Activated T-cell treated with anti-CD3 and anti-CD28 coated beads, Interleukin-2, amount 50 U/mL, for 72 hours (primary cell): ENCODE data around the gene GJE1. TPM values are rescaled to one million over a fixed set of nuclear protein-coding genes. Genes with fewer than 3 reads are reported as not detected.

Experiments used
- ATAC-seq, 2 donors: fragments of 150-1000 bp; cut with Tn5 transposase; replicated peaks in 1 of 2; 2 replicates each; pipeline ENCODE4 v1.10.0; 2021; ENCODE audit warnings: moderate library complexity in 2 of 2, mild to moderate bottlenecking in 1 of 2
- DNase-seq, 2 donors: peaks; one replicate each; pipeline ENCODE4 v3.0.0; 2021 to 2022; ENCODE audit warnings: mixed read lengths in 1 of 2
- H3K27ac Mint-ChIP-seq: one replicate; pipeline ENCODE4 v1.8.0; 2022; ENCODE audit warnings: mild to moderate bottlenecking, moderate library complexity, mixed read lengths
- H3K27me3 Mint-ChIP-seq: one replicate; pipeline ENCODE4 v1.8.0; 2022; ENCODE audit warnings: low read depth, mixed read lengths
- H3K36me3 Mint-ChIP-seq, 2 donors: one replicate each; pipeline ENCODE4 v1.8.0; 2022; ENCODE audit warnings: mixed read lengths in 2 of 2, mild to moderate bottlenecking in 1 of 2; ENCODE audit not compliant: insufficient read depth in 2 of 2
- H3K4me1 Mint-ChIP-seq: one replicate; pipeline ENCODE4 v1.8.0; 2022; ENCODE audit warnings: low read depth, mixed read lengths
- H3K4me3 Mint-ChIP-seq, 2 donors: one replicate each; pipeline ENCODE4 v1.8.0; 2022; ENCODE audit warnings: mild to moderate bottlenecking in 2 of 2, mixed read lengths in 2 of 2, moderate library complexity in 2 of 2
- H3K9me3 Mint-ChIP-seq, 2 donors: one replicate each; pipeline ENCODE4 v1.8.0; 2022; ENCODE audit warnings: mixed read lengths in 2 of 2
- total RNA-seq, 2 donors: library from RNA; stranded (reverse); gene quantifications; one replicate each; pipeline ENCODE4 v1.2.3, GENCODE V29; 2022

Gene GJE1
- total RNA-seq, 2 donors from 2014 or later: not detected

DNA sequence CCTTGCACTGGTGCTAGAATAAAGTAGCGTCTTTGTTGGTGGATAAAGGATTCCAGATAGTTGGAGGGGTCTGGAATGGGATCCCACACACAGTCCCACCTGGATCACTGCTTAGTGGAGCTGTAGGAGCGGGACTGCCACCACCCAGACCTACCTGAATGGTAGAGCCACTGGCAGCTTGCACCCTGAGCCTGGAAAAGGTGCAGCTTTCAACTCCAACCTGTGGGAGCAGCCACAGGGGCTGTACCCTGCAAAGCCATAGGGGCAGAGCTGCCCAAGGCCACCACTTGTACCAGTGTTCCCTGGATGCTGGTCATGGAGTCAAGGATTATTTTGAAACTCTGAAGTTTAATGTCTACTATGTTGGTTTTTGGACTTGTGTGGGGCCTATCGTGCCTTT is 41.3 kb downstream of the GJE1 start:
- ATAC-seq: no peak
- H3K27ac Mint-ChIP-seq: no peak overlapping the region

DNA sequence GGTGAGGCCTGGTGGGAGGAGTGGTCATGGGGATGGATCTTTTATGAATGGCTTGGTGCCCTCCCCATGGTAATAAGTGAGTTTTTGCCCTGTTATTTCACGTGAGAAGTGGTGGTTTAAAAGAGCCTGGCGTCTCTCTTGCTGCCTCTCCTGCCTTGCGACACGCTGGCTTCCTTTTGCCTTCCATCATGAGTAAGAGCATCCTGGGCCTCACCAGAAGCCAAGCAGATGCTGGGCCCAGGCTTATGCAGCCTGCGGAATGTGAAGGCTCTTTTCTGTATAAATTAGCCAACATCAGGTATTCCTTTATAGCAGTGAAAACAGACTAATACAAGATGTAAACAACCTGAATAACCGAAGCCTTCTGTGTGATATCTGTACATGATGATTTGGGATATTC is 42.0 kb downstream of the GJE1 start:
- no peak overlapping the region for H3K4me3 Mint-ChIP-seq
- ATAC-seq (no peak), DNase-seq (no peak)
- H3K9me3 Mint-ChIP-seq: peaks cover 8% of the 10 kb centered on the region in 2 donors
- no peaks in the 10 kb centered on the region for H3K27me3 Mint-ChIP-seq
- H3K36me3 Mint-ChIP-seq: peaks cover 20 to 39% of the 10 kb centered on the region in 2 donors
- H3K4me1 Mint-ChIP-seq: no peaks in the 10 kb centered on the region
- no peak overlapping the region for H3K27ac Mint-ChIP-seq

More for the DNA sequence above, 41.3 kb downstream of the GJE1 start:
- no peak for DNase-seq
- H3K27me3 Mint-ChIP-seq: no peaks in the 10 kb centered on the region
- no peaks in the 10 kb centered on the region for H3K4me1 Mint-ChIP-seq
- H3K4me3 Mint-ChIP-seq: no peak overlapping the region
- H3K9me3 Mint-ChIP-seq: peaks cover 8% of the 10 kb centered on the region in 2 donors
- peaks cover 20 to 39% of the 10 kb centered on the region in 2 donors for H3K36me3 Mint-ChIP-seq

DNA sequence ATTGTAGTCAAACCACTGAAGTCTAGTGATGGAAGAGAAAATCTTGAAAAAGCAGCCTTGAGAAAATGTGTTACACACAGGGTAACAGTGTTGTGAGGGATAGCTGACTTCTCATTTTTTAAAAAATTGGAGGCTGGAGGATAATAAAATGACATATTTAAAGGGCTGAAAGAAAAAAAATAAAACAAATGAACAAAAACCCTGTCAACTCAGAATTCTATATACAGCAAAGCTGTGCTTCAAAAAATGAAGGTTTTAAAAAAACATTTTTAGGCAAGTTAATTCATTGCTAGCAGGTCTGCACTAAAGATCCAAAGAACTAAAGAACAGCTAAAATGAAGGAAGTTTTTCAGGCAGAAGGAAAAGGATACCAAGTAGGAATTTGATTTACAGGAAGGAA is 45.4 kb downstream of the GJE1 start:
- H3K27me3 Mint-ChIP-seq: no peaks in the 10 kb centered on the region
- no peak for ATAC-seq
- DNase-seq: no peak
- no peak overlapping the region for H3K4me3 Mint-ChIP-seq
- H3K9me3 Mint-ChIP-seq: peaks cover 8% of the 10 kb centered on the region in 2 donors
- H3K4me1 Mint-ChIP-seq: peaks cover 5% of the 10 kb centered on the region
- H3K36me3 Mint-ChIP-seq: peaks cover 16 to 35% of the 10 kb centered on the region in 2 donors
- H3K27ac Mint-ChIP-seq: no peak overlapping the region

DNA sequence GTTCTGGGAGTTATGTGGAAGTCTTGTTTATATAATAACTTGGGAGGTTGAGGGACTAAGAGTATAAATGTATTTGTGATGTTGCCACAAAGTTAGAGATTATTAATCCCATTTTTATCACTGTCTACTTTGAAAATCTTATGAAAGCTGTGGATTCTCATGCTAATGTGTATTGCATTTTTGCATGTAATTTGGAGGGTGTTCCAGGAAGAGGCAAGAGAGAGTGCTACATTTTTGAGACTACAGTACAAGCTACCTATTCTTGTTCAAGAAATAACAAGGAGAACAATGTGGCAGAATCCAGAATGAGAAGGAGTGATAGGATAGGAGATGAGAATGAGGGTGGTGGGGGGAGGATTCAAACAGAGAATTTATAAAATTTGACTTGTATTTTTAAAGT is 49.3 kb downstream of the GJE1 start:
- H3K9me3 Mint-ChIP-seq: peaks cover 4 to 6% of the 10 kb centered on the region in 2 donors
- H3K36me3 Mint-ChIP-seq: peaks cover 8 to 18% of the 10 kb centered on the region in 2 donors

DNA sequence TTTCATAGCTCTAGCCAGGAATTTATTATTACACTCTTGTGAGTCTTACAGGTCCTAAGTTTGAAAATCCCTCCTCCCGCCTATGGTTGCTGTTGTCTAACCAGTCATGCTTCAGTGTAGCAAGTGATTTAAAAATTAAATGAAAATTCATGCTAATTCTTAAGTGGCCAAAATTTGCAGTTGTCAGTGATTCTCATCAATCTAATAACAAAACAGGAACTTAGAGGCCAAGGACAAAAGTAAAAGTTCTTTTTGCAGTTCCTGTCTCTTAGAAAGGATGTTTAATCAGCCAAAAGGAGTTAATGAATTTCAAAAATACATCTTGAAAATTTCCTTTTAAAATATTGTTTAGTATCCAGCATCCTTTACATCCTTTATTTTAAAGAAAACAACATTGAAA is 50.6 kb downstream of the GJE1 start:
- DNase-seq: no peak
- no peak overlapping the region for H3K27ac Mint-ChIP-seq
- peaks cover 5% of the 10 kb centered on the region for H3K4me1 Mint-ChIP-seq
- peaks cover 2 to 4% of the 10 kb centered on the region in 2 donors for H3K36me3 Mint-ChIP-seq
- no peaks in the 10 kb centered on the region for H3K9me3 Mint-ChIP-seq
- ATAC-seq: no peak
- no peaks in the 10 kb centered on the region for H3K27me3 Mint-ChIP-seq
- no peak overlapping the region for H3K4me3 Mint-ChIP-seq

More for the DNA sequence above, 49.3 kb downstream of the GJE1 start:
- ATAC-seq (no peak), DNase-seq (no peak)
- Mint-ChIP-seq H3K4me1 (peaks cover 5% of the 10 kb centered on the region), H3K27ac (no peak overlapping the region), H3K27me3 (no peaks in the 10 kb centered on the region), H3K4me3 (no peak overlapping the region)

DNA sequence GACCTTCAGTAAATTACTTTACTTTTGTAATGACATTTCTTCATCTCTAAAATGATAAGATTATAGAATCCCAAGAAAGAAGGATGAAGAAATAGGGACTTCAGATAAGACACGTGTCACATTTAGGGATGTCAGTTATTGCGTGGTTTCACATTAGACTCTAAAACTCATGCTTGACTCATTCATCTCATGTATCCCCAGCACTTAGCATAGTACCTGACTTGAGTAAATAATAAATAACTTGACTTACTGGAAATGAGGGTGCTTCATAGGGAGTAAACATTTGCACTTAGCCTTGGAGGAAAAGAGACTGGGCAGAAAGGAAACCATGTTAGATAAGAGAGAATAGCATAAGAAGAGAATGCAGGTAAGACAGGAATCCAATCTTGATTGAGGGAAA is 51.6 kb downstream of the GJE1 start:
- DNase-seq (no peak), ATAC-seq (no peak)
- H3K4me3 Mint-ChIP-seq: no peak overlapping the region
- H3K27me3 Mint-ChIP-seq: no peaks in the 10 kb centered on the region
- peaks cover 2 to 4% of the 10 kb centered on the region in 2 donors for H3K36me3 Mint-ChIP-seq
- peak overlapping the region; percentile 24 for H3K27ac Mint-ChIP-seq
- peaks cover 5% of the 10 kb centered on the region for H3K4me1 Mint-ChIP-seq
- no peaks in the 10 kb centered on the region for H3K9me3 Mint-ChIP-seq

Other genes with a start within 250 kb of the GJE1 start
- not detected for gene NMBR, start 14.2 kb downstream of the GJE1 start, total RNA-seq
- 10 to 100 TPM; 29.1 to 37.4 TPM for gene VTA1, start 14.3 kb downstream of the GJE1 start, total RNA-seq
- gene ADGRG6, start 169.1 kb downstream of the GJE1 start, total RNA-seq: 1 to 10 TPM in 1 of 2 donors, under 1 TPM in 1; 0.74 to 1.5 TPM